Esophagus squamous epithelium (tissue), 4 donors: Measurements from ENCODE around the gene NDUFV3.
"Not testable (repeated sequence)": the region's sequence is repeated elsewhere in the genome, so short reads cannot be mapped to it uniquely, and the experiment has no call there.

Experiments
- POLR2A ChIP-seq, 4 donors: fragments of 450-650 bp; IDR thresholded peaks; one replicate each; pipeline ENCODE4 v1.6.1; 2017; ENCODE audit warnings: antibody characterized with exemption in 4 of 4, mild to moderate bottlenecking in 4 of 4, moderate library complexity in 3 of 4
- TF ChIP-seq, protein P1 (sequence below), 6 experiments: fragments of 450-650 bp in 4 of 6; fragments of 200-600 bp in 2 of 6; sonication (generic) in 2 of 6; IDR thresholded peaks; one replicate each; pipeline ENCODE4 v1.5.1; 2016 to 2019; ENCODE audit warnings: antibody characterized with exemption in 6 of 6, mild to moderate bottlenecking in 4 of 6, moderate library complexity in 4 of 6

DNA sequence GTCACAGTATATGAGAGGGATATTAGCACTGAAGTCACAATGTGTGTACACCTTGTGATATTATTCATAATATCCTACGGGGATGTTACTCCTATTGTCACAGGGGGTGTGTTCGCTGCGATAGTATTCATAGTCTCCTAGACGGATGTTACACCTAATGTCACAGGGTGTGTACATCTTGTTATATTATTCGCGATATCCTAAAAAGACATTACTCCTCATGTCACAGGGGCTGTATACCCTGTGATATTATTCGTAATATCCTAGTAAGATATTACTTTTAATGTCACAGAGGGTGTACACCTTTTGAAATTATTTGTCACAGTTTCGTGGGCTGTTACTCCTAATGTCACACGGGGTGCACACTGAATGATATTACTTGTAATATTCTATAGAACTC lies 58.1 kb downstream of the NDUFV3 start:
- TF ChIP-seq, protein P1, sequence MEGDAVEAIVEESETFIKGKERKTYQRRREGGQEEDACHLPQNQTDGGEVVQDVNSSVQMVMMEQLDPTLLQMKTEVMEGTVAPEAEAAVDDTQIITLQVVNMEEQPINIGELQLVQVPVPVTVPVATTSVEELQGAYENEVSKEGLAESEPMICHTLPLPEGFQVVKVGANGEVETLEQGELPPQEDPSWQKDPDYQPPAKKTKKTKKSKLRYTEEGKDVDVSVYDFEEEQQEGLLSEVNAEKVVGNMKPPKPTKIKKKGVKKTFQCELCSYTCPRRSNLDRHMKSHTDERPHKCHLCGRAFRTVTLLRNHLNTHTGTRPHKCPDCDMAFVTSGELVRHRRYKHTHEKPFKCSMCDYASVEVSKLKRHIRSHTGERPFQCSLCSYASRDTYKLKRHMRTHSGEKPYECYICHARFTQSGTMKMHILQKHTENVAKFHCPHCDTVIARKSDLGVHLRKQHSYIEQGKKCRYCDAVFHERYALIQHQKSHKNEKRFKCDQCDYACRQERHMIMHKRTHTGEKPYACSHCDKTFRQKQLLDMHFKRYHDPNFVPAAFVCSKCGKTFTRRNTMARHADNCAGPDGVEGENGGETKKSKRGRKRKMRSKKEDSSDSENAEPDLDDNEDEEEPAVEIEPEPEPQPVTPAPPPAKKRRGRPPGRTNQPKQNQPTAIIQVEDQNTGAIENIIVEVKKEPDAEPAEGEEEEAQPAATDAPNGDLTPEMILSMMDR (IDR thresholded peaks at IDR 0.05): not testable (repeated sequence)
- TF ChIP-seq POLR2A (IDR thresholded peaks at IDR 0.05): not testable (repeated sequence)
